Measurements from ENCODE around the gene SNCG.
"Not testable (repeated sequence)": the region's sequence is repeated elsewhere in the genome, so short reads cannot be mapped to it uniquely, and the experiment has no call there.

- TF ChIP-seq CTCF, POLR2AphosphoS5, POLR2A (IDR thresholded peaks at IDR 0.05): not testable (repeated sequence)
Measured at GRCh38 chr10:87008303-87008702, 49.9 kb downstream of the SNCG start.
